Hematopoietic multipotent progenitor cell treated with erythropoietin and hydrocortisone succinate and interleukin-3 and kit ligand, for 6 days (in vitro differentiated cells): ENCODE measurements around the gene KLRF1.

ENCODE experiments used
- DNase-seq: peaks from one replicate; pipeline ENCODE4 v3.0.0-alpha.2; 2015

KLRF1 gene, protein sequence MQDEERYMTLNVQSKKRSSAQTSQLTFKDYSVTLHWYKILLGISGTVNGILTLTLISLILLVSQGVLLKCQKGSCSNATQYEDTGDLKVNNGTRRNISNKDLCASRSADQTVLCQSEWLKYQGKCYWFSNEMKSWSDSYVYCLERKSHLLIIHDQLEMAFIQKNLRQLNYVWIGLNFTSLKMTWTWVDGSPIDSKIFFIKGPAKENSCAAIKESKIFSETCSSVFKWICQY

GRCh38 chr12:9827209-9827888 lies at the start of gene KLRF1:
Gene KLRF1, plus strand, starts transcription at chr12:9827481. Its CDS starts 64 bp downstream, at chr12:9827545.
- DNase-seq, result no peak

DNA sequence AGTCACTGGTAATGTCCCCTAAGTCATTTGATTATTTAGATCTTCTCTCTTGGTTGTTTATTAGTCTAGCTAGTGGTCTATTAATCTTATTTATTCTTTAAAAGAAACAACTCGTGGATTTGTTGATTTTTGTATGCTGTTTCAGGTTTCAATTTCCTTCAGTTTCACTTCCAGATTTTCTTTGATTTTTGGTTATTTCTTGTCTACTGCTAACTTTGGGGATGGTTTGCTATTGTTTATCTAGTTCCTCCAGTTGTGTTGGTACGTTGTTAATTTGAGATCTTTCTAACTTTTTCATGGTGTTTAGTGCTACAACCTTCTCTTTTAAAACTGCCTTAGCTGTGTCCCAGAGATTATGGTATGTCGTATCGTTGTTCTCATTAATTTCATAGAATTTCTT lies 48.1 kb upstream of the KLRF1 start:
- no peak for DNase-seq

DNA sequence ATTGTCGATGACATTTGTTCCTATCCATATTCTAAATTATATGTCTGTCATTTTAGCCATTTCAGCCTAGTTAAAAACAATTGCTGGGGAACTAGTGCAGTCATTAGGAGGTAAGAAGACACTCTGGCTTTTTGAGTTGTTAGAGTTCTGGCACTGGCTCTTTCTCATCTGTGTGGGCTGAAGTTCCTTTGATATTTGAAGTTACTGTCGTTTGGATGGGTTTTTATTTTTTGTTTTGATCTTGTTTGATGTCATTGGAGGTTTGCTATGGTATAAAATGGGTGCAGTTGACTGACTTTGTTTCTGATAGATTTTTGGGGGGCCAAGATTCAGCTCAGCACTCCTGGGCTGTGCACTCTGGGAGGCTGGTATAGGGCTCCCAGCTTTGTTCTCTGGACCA lies 45.9 kb upstream of the KLRF1 start:
- no peak for DNase-seq

DNA sequence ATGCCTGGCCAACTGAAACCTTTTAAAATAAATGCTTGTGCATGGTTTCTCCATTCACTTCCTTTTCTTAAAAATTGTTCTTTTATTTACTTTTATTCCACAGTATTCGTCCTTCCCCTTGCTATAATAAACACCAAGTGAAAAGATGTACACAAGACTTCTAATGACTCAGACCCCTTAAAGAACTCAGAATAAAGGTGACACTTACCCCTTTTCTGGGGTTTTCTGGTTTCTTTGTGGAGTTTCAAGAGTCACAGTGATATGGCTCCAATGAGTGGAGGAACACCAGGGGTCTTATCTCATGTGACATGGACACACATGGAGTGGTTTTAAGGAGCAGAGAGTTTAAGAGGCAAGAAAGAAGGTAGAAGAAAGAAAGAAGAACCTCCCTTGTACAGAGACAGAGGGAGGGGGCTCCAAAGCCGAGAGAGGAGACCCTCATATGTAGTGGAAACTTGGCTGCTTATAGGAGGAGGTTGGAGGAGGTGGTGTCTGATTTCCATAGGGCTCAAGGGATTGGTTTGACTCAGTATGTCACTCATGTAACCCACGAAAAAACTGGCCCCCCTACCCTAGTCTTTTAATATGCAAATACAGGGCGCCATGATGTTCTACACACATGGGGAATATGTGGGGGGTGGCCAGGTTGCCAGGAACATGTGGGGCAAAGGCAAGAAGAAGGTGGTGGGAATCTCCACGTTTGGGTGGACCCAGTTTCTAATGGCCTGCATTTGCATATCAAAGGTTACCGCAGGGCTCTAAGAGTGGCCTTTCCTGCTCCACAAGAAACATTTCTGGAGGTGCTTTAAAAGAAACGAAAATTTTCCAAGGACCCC lies 44.5 kb upstream of the KLRF1 start:
- no peak for DNase-seq

- DNase-seq, result no peak
Observed at GRCh38 chr12:9784326-9784725, 43.0 kb upstream of the KLRF1 start.

DNA sequence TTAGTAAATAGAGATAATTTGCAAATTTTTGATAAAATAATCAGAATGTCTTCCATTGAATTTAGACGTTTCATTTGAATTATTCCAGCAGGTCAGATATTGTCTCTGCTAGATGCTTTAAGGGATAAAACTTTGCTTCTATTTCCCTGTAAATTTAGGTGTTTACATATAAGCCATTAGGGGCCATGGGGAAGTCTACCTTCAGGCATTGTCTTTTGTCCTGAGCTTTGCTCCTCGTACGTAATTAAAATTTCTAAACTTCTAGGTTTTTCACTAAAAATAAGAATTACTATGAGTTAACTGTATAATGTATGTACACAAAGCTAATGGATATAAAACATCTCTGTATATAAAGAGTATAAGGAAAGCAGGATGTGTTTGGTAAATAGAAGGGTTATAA lies 42.5 kb upstream of the KLRF1 start:
- no peak for DNase-seq

DNA sequence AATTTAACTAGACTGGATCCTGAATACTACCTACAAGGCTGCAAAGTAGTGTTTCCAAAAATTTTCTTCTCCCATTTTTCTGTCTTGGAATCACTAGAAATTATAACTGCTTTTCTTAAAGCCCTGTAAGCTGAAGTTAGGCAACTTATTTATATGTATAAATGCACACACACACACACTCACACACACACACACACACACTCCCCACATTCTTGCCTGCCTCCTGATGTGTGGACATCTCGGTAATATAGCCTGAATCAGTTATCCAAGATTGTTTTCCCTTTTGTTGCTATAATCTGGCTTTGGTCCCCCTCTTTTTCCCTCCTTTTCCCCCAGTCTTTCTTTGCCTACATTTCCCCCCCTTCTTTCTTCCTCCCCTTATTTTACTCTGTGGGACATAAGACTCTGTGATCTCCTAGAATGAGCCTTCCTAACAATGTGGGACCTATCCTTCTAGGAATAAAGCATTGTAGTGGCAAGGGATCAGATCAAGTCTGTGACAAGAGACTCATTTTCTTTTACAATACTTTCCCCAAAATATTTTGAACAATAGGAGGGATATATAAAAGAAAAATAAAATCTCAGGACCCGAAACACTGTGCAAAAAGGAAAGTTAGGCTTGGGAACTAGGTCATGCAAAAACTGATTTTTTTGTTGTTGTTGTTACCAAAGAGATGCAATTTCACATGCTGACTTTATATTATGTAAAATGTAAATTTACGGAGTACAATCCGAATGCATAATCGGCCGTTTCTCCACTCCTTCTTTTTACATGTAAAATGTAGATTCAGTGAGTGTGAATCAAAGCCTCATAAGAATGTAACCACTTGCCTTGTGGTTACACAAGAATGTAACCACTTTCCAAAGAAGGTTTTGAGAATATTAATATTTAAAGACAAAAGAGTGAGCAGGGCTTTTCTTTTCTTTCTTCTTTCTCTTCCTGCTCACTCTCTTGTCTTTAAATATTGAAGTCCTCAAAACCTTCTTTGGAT lies 40.3 kb upstream of the KLRF1 start:
- DNase-seq, result no peak

GRCh38 chr12:9792185-9792900 lies 34.9 kb upstream of the KLRF1 start:
- no peak for DNase-seq

DNA sequence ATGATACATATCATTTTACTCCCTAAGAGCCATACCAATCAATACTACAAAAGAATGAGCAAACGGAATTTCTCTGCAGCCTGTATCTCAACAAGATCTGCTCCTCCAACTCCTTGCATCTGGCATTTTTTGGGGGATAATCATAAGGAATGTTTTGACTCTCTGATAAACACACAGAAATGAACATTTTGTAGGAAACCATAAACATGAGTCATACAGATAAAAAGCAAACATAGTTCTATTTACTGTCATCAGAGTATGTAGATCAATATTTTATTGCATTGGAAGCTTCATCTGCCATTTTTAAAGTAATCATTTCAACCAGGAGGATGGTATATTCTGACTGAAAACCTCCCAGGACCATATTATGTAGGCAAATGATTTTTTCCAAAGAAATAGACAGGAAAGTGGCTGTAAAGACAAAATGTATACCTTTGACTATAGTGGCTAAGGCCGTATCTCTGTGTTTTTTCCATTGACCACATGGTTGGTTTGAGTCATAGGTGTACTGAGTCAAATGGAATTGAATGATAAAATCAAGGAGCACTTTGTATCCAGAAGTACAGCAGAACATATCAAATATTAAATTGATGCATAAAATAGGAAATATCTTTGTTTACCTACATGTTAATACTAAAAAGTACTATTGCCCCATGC lies 34.2 kb upstream of the KLRF1 start:
- no peak for DNase-seq

DNA sequence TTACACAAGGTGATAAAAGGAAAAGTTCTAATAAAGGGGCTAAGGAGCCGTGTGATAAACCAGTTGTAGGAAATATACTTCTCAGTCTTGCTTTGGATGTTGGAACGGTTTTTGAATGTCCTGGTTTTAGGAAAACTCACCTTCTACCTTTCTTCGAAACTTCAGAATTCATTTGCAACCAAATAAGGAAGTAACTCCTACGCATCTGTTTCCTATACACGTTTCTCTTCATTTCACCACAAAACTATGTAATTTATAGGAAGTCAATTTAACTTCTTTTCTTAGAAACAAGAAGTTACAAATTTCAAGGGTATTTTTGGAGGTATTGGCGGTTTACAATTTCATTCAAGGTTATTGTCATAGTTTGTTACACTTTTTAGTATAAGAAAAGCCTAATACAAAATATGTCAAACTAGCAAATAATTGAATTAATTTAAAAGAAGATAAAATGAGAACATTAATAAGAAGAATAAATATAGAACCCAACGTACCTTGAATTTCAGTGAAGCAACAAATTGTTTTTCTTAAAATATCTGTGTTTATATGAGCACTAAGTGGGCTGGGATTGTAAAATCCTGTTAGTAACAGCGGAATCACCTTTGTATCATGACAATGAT lies 33.4 kb upstream of the KLRF1 start:
- peak; percentile 79 for DNase-seq

- DNase-seq, result peak; percentile 14
Observed at GRCh38 chr12:9794484-9795093, 32.7 kb upstream of the KLRF1 start.

GRCh38 chr12:9795945-9796344 lies 31.3 kb upstream of the KLRF1 start:
- DNase-seq, result no peak

DNA sequence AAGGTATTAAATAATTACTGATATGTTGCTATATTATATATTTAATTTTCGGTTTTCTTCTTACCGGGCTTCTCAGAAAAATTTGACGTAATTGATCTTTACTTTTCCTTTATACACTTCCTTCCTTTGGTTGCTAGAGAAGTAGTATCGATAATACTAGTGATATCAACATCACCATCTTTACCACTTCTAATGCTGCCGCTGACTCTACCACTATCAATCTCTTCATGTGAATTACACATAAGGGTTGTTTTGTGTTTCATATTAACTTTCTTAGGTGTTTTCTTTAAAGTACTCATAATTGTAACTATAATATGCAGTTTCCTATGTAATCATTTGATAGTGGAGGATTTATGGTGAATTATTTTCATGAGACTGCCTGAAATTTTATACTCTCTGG lies 30.9 kb upstream of the KLRF1 start:
- no peak for DNase-seq

DNA sequence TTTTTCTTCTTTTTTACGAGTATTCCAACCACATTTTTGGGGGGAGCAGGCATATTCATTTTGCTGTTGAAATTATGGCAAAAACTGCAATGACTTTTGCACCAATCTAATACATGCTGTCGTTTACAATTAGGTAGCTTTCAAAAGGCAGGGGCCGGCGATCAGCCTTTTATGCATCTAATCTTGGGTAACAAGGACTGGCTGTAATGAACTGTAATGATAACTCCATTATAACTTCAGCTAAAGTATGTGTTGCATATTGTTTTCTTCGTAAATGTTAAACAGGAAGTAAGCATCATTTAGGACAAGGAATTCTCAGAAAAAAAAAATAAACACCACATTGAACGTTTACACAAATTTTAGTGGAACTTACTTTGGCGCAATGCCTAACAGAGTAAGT lies 30.3 kb upstream of the KLRF1 start:
- DNase-seq, result peak; percentile 28

DNA sequence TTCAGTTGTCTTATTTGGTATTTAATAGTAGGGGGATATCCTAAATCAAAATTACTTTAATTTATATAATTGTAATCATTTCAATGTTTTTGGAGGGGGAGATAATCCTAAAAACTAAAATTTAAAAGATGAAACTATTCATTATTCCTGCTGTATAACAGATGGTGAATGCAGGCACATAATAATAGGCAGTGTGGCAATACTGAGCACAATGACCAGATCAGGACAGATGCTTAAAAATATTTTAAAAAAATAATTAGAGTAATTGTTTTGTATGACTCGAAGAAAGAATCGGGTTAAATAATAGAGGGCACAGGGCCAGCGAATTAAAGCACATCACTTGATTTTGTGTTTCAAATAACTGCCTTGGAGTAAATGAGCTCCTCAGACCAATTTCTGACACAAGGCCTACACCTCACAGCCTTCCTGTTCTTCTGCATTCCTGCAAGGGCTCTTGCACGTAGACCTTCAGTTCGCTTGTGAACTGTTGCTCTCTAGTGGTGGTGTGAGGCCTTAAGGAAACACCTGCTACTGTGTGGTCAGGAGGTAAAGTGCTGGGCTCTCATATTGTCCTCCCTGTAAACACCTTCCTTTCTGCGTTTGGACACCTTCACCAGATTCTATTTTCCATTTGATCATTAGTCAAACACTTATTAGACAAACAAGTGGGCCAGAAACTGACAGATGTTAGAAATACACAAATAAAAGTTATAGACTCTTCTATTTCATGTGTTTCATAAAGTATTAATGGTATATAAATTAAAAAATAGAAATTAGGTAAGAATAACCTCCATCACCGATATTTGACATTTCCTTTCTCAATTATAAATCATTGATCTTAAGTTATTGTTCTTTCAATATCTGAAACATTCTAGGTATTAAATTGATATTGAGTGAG lies 29.3 kb upstream of the KLRF1 start:
- DNase-seq, result peak; percentile 93

- no peak for DNase-seq
Observed at GRCh38 chr12:9799961-9800360, 27.3 kb upstream of the KLRF1 start.

GRCh38 chr12:9805883-9806282 lies 21.4 kb upstream of the KLRF1 start:
- no peak for DNase-seq

- DNase-seq, result no peak
Observed at GRCh38 chr12:9806714-9807113, 20.6 kb upstream of the KLRF1 start.

GRCh38 chr12:9808504-9808903 lies 18.8 kb upstream of the KLRF1 start:
- DNase-seq, result no peak
